Stimulated activated CD4-positive, alpha-beta T cell treated with anti-CD3 and anti-CD28 coated beads, Interleukin-12 subunit alpha, Interleukin-12 subunit beta, amount 100 ng/mL, for 48 hours (primary cell): ENCODE data around the gene LCN10.
A peak's percentile ranks its signal among the peaks of the same experiment; 100 is the strongest.
"Not testable (repeated sequence)": the region's sequence is repeated elsewhere in the genome, so short reads cannot be mapped to it uniquely, and the experiment has no call there.

Source experiments
- DNase-seq, 3 donors: peaks; one replicate each; pipeline ENCODE4 v3.0.0-alpha.2; 2020; ENCODE audit warnings: low read depth in 2 of 3, low spot score in 1 of 3

Gene LCN10

DNA sequence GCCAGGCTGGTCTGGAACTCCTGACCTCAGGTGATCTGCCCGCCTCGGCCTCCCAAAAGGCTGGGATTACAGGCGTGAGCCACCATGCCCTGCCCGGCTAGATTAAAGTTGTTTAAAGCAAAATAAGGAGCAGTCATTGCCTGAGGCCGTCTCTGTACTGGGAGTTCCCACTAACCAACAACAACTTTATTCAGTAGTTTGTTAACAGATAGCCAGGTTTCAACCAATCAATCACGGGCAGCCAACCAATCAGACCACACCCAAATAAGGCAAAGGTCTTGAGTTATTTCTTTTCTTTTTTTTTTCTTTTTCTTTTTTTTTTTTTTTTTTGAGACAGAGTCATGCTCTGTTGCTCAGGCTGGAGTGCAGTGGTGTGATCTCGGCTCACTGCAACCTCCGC, 38.0 kb downstream of the LCN10 start:
- not testable (repeated sequence) for DNase-seq

- no peak for DNase-seq
These were observed 39.4 kb downstream of the LCN10 start for GRCh38 chr9:136703276-136703860.

- DNase-seq: no peak
These were observed 41.1 kb downstream of the LCN10 start for GRCh38 chr9:136701668-136702053.

- peak; percentile 60 to 65 (median 65) for DNase-seq
These were observed 41.6 kb downstream of the LCN10 start for GRCh38 chr9:136700959-136701667.

DNA sequence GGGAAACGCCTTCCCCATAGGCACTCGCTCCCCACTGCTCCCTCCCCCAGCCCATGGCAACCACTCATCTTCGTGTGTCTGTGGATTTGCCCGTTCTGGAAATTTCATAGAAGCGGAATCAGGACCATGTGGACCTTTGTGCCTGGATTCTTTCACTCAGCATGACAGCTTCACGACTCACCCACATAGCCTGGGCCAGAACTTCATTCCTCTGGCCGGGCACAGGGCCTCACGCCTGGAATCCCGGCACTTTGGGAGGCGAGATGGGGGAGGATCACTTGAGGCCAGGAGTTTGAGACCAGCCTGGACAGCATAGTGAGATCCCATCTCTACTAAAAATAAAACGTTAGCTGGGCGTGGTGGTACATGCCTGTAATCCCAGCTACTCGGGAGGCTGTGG, 42.4 kb downstream of the LCN10 start:
- no peak for DNase-seq

DNA sequence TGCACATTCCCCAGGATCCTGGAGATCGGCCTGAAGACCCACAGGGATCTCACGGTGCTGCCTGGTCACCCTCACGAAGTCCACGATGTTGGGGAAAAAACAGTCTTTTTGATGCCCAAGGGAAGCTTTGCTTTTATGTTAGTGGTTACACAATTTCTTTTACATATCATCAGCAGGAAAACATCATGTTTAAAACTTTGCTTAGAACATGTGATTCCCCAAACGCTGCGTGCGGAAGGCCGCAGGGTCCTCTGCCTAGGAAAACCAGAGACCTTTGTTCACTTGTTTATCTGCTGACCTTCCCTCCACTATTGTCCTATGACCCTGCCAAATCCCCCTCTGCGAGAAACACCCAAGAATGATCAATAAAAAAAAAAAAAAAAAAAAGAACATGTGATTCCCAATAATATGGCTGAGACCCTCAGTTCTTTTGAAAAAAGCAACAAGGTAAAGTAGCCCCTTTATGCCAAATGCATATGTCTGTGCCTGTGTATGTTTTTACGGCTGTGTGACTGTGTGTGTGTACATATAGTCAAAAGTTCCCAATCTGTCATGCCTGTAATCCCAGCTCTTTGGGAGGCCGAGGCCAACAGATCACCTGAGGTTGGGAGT, 44.0 kb downstream of the LCN10 start:
- DNase-seq: no peak

- DNase-seq: no peak
These were observed 44.8 kb downstream of the LCN10 start for GRCh38 chr9:136697821-136698526.

DNA sequence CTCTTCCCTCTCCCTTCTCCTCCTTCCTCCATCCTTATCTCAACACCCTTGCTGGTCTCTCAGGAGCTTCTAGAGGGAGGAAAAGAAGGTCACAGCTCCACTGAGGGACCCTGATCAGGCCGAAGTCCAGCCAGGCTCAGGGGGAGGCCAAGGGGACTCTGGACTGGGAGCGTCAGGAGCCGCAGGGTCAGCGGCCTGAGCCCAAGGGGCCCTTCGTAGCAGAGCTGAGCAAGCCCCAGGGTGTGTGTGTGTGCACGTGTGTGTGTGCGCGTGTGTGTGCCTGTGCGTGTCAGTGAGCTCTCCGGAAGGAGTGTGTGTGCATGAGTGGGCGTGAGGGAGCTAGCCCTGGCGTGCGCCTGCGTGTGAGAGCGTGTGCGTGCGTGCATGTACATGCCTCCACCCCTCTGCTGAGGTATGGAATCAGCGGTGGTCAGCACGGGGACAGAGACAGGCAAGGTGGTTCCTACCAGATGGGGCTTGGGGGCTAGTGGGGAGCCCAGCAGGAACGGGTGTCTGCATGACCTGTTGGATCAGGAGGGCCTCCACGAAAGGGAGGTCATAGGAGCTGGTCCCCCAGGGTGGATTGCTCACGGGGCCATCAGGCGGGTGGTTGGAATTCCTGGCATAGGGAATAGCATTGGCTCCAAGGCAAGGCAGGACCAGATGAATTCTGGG, 45.5 kb downstream of the LCN10 start:
- DNase-seq: no peak

DNA sequence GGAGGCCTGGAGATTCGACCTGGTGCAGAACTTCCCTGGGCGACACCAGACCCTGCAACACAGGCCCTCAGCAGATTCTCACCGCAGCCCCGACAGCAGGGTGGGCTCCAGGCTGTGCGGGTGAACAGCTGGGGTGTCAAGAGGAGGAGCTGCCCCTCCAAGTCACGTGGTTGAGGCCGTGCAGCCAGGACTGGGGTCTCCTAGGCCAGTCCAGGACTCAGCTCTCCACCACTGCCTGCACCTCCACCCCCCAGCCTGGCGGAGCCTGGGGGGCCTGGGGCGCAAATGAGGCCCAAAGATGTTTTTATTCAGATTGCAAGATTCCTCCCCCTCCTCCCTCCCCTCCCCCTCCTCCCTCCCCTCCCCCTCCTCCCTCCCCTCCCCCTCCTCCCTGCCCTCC, 46.2 kb downstream of the LCN10 start:
- no peak for DNase-seq

- DNase-seq: no peak
These were observed 46.8 kb downstream of the LCN10 start for GRCh38 chr9:136695955-136696354.

DNA sequence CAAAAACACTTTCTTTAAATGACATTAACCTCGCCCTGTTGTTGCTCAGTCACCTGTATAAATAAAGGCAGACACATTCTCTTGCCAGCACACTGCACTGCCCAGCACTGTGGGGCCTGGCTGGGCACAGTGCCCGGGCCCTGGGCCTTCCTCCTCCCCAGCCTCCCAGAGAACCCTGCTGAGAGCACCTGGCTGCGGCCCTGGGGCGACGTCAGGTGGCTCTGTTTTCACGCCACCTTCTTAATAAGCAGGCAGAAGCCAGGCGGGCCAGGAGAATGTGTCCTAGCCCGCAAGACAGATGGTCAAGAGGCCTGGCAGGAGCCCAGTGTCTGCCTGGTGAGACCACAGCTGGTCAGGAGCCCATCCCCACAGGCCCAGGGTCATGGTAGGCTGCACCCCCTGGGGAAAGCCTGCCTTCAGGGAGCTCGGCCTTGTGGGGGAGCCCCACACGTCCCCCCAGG, 47.3 kb downstream of the LCN10 start:
- no peak for DNase-seq

- no peak for DNase-seq
These were observed 47.9 kb downstream of the LCN10 start for GRCh38 chr9:136694872-136695247.

- peak; percentile 26 to 37 (median 29) for DNase-seq
These were observed 48.4 kb downstream of the LCN10 start for GRCh38 chr9:136694163-136694871.

DNA sequence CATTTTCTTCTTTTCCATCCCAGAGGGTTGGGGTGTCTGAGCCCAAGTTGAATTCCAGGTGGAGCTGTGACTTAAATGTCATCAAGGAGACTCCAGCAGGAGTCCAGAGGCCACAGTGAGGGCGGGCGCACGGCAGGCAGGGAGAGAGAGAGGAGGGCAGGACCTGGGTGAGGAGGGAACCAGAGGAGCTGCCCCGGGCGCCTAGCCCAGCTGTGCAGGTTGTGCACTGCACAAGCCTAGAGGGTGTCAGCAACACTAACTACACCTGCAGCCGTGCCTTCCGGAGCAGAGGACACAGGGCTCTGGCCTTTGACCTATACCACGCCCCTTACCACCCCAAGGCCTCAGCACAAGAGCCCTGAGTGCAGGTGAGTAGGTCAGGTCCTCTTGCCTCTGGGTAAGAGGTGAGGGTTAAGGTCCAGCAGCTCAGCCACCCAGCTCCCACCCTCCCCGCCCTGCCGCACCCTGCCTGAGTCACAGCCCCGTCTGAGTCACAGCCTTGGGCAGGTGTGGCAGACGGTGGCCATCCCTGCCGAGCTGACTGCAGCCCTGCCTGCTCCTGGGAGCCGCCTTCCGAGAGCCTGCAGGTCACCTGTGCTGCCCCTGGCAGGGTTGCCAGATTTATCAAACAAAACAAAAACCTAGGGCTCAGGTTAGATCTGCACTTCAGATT, 49.1 kb downstream of the LCN10 start:
- DNase-seq: no peak

- DNase-seq: no peak
These were observed 49.6 kb downstream of the LCN10 start for GRCh38 chr9:136693135-136693489.

GRCh38 chr9:136692185-136693134, 50.3 kb downstream of the LCN10 start:
- DNase-seq: no peak

DNA sequence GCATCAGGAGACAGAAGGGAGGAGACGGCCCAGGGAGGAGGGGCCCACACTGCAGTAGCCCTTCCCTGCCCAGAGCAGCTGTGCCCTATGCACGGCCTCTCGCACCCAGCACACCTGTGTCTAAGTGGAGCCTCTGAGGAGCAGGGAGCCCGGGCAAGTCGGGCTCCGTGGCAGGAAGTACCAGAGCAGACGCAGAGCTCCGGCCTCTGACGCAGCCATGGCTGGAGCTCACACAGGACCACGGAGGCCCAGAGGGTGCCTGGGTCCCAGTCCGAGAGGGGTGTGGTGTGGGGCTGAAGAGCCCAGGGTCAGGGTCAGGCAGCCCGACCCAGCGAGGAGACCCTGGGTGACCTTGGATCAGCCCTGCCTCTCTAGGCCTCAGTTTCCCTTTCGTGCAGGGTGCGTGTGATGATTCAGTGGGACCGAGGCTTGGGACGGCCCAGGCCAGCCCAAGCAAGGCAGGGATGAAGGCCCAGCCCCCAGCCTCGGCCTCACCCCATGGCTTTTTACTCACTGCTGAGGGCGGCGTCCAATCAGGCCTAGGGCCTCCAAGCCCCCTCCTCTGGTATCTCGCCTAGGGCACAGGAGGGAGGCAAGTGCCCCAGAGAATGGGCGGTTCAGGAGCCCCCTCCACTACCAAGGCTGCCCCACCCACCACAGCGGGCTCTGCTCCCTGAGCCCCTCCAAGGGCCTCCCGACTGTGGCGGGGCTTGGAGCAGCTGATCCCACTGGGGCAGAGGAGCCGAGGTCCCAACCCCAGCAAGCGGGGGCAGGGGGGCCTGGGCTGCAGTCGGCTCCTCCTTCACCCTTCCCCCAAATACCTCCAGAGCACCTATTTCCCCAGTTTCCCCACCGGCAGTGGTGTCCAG, 51.2 kb downstream of the LCN10 start:
- no peak for DNase-seq

- no peak for DNase-seq
These were observed 51.9 kb downstream of the LCN10 start for GRCh38 chr9:136690806-136691261.
